GM12892 (cell line): ENCODE results near the gene OR11A1.

Experiments used
- POLR2A ChIP-seq: IDR thresholded peaks from 2 replicates; pipeline ENCODE4 v1.6.1; 2011; ENCODE audit warnings: low read depth, low read length, control low read depth
- POLR2AphosphoS5 ChIP-seq: IDR thresholded peaks from 2 replicates; pipeline ENCODE4 v1.6.1; 2011; ENCODE audit warnings: low read depth, low read length, control low read depth
- TAF1 ChIP-seq: IDR thresholded peaks from 2 replicates; pipeline ENCODE4 v1.6.1; 2011; ENCODE audit warnings: low read depth, mild to moderate bottlenecking, control low read depth, low read length, borderline replicate concordance

GRCh38 chr6:29403801-29404200 is 53.1 kb downstream of the OR11A1 start:
- TF ChIP-seq POLR2AphosphoS5, result no peak
- TF ChIP-seq POLR2A, result no peak
- no peak for TF ChIP-seq TAF1
